NCI-H345 treated with DMSO at 0.1 percent for 48 hours (cell line): ENCODE measurements around the gene KLHL9.

Experiments used
- DNase-seq: peaks from one replicate; lab custom pipeline; 2025; ENCODE audit not compliant: unreplicated experiment; lab: John Stamatoyannopoulos, UW

The KLHL9 gene

DNA sequence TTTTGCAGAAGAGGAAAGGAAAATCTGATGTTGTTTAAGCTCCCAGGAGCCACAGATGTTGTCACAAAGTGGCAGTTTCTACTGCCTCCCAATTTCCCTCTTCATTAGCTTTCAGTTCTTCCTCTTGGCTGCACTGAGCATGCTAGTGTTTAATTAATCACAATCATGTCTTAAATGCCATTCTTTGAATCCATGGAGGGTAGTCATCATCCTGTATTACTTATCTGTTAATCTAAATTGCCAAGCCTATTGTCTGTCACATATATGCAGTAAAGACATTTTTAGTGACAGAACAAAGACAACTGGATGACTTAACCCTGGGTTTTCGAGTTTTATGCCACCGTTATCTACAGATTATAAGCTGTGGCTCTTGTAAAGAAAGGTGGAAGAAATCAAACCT lies 14.7 kb downstream of the KLHL9 start:
- DNase-seq: no peak

DNA sequence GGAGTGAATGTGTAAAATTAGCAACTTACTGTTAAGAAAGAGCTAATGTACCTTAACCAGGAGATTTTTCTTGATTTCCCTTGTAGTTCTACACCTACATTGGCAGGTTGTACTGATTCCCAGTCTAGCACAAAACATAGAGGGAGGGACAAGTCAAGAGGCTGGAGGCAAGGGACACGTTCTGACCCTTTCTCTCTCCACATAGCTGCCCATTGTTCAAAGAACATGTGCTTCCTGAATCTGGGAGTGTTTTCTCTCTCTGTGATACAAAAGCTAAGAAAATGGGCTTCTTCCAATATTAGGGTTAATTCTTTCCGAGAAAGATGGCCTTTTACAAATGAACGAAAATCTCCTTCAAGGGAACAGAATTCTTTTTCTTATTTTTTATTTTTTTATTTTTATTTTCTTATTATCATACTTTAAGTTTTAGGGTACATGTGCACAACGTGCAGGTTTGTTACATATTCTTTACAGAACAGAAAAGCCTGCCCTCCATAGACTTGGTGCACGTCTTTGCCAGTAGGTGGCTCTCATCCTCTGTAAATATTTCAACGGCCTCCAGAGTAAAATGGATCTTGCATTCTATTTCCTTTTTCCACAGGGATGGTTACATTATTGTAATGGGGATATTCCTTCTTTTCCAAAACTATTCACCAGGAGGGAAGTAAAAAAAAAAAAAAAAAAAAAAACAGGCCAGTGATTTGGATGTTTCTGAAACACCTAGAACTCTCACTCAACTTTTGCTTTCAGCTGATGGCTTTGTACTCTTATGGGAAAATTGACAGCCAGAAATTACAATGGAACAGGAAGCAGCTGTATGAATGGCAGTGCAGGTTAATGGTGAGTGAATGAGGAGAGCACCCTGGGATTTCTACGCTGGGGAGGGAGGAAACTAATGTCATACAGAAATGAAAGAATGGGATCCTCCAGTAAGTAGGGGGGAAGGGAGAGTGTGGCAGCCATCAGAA lies 17.0 kb downstream of the KLHL9 start:
- peak; percentile 42 for DNase-seq

DNA sequence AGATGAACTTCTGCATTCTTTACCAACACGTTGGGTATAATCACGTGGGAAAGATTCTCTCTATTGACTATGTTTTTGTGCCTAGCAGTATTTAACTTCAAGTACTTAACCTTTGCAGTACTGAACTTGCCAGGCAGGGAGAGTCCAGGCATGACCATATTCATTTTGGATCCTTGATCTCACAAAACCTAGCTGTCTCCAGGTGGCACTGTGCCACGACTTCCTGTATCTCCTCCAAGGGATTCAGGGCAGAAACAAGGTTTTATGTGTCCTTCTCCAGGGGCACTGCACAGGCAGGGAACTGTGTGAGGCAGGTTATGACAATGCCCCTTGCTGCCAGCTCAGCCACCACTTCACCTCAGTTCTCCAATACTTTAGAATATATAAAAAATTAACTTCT lies 18.3 kb downstream of the KLHL9 start:
- DNase-seq: no peak

DNA sequence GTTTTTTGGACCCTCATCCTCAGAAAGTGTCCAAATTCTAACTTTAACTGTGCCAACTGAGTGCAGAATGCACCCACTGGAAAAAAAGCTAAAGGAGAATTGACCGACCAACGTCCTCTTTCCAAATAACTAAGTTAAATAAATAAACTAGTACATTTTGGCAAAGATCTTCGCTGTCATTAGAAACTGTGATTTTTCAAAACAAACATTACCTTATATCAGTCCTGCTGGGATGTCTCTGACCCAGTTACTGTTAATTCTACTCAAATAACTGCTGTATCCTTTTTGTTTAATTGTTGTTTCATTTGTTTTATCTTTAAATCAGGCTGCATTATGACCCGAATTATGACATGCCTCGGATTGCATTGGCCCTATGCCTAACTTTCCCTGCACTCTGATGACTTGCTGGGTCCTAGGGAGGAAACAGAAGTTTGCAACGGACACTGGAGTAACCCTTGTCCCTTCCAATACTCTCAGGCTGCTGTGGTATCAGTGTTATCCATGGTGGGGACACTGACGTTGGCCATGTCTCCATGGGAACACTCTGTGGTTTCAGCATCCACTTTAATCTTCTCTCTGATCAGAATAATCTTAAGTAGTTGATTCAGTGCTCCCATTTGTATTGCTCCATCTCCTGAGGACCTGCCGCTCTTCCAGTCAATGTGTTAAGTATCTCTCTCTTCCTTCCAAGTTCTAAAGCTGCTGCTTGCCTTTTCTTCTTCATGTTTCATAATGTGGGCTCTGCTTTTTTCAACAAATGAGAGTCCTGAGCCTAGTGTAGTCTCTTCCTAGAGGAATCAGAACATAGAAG lies 19.0 kb downstream of the KLHL9 start:
- no peak for DNase-seq

DNA sequence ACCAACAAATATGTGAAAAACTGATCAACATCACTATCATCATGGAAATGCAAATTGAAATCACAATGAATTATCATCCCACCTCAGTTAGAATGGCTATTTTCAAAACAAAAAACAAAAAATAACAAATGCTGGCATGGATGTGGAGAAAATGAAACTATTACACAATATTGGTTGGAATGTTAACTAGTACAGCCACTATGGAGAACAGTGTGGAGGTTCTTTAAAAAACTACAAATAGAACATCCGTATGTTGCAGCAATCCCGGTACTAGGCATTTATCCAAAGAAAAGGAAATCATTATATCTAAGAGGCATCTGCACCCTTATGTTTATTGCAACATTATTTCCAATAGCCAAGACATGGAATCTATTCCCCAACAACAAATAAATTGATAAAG lies 21.1 kb downstream of the KLHL9 start:
- no peak for DNase-seq

DNA sequence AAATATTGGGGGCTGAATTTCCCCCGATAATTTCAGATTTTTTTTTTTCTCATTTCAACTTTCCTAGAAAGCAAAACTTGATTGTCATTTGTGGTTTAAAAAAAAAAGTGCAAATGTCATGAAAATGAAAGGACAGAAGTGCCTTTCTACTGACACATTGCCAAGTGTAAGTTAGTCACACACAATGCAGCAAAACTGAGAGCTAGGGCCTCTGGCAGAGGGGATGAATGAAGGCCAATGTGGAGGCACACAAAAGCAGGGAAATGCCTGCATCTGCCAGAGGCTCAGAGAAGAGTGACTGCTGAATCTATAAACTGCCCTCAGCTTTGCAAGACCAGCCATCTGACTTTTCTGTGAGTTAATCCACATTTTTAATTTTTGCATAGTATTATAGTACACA lies 23.3 kb downstream of the KLHL9 start:
- no peak for DNase-seq

DNA sequence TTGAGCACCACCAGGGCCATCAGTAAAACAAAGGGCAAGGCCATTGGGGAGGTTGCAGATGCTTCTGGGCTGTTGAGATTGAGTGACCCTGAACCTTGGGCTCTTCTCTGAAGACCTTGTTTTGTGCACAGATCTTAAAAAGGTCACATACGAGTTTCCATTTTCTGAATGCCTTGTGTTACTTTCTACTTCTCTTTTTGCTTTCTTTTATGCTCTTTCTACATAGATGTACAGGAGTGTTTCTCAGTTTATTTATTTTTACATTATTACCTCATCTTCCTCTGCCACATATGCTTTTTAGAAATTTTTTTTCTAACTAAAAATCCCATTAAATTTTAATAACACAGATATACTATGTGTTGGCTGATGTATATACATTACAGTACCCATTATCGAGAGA lies 30.0 kb downstream of the KLHL9 start, which contains the start of gene IFNA5:
TSS of gene IFNA5 (minus strand) at position 101 of the 400 bp plus-strand sequence. CDS start at position 44, 57 bp downstream.
- no peak for DNase-seq

DNA sequence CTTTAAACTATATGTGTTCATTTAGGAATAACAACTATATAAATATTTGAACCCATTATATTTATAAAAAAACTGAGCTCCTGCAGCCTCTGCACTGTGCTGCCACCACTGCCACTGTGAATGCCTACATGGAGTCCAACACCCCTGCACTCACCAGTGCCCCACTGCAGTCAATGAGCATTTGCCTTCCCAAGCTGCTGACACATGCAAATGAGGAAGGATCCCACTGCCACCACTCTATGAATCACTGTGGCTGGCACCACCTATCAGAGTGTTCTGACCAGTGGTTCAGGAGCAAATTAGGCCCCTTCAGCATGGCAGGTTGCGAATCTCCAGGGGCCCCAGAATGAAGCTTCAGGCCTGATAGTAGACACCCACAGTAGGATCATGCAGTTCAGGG lies 39.2 kb downstream of the KLHL9 start:
- no peak for DNase-seq

DNA sequence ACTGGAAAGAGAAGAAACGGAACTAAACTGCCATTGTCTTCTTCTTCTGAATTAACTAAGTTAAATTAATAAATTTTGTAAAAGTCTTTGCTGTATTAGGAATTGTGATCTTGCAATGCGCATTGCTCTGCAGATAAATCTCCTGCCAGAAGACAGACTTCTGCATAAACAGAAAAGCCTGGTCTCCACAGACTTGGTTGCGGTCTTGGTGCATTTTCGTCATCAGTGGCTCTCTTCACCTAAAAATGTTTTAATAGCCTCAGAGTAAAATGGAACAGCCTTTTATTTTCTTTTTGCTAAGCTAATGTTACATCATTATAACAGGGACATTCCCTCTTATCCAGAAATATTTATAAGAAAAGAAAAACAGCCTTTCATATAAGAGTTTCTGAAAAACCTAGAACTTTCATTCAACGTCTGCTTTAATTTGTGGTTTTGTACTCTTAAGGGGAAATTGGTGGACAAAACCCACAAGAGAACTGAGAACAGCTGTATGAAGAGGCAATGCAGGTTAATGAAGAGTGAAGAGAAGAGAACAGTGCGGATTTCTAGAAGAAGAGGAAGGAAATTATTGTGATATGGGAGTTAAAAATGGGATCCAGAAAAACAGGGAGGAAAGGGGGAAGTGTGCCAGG lies 40.2 kb downstream of the KLHL9 start:
- no peak for DNase-seq

DNA sequence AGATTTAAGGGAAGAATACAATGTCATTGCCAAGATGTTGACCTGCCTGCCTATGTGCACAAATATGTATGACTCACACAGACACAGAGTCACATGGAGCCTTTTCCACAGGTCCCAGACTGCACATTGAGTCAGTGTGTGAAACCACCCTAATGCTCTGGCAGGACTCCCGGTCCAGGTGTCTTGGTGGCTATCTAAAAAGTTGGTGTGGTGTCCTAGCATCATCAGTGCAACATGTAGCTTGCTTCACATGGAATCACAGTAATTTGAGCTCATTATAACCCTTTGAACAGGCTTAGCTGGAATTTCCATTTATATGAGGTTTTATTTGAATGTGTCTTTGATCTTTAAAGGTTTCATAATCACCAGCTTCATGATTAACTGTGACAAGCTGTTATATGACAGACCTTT lies 40.8 kb downstream of the KLHL9 start:
- no peak for DNase-seq

DNA sequence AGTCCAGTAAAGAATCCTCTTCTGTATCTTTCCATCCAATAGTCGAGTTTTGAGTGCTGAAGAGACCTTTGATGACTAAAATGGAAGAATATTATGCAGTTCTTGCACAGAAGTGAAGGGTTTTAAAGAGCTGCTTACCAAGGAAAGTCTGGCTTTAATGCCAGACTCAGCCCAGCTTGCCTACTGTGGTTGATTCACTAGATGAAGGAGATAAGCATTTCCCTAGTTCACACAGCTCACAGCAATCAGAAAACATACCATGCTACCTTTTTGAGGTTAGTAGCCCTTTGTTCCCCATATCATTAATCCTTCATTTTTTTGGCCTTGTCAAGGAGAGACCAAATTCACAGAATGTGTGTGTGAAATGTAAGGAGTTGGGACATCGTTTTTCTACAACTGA lies 45.4 kb downstream of the KLHL9 start:
- DNase-seq: no peak

DNA sequence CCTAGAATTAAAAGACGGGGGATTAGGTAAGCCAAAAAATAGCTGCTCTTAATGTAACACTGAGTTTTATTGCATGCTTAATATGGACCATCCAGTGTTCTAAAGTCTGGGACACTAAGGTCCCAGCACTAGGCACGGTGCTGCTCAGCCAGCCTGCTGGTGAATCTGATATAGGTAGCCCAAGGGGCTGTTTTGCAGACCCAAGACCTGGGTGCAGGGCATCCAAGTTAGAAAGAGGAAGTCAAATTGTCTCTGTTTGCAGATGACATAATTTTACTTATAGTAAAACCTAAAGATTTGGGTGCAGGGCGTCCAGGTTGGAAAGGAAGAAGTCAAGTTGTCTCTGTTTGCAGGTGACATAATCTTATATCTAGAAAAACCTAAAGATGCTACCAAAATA lies 47.9 kb downstream of the KLHL9 start:
- DNase-seq: no peak

DNA sequence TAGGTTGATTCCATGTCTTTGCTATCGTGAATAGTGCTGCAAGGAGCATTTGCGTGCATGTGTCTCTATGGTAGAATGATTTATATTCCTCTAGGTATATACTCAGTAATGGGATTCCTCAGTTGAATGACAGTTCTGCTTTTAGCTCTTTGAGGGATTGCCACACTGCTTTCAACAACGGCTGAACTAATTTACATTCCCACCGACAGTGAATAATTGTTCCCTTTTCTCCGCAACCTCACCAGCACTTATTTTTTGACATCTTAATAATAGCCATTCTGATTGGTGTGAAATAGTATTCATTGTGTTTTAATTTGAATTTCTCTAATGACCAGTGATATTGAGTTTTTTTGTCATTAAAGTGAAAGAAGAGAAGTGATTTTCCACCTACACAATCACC lies 48.5 kb downstream of the KLHL9 start:
- no peak for DNase-seq

DNA sequence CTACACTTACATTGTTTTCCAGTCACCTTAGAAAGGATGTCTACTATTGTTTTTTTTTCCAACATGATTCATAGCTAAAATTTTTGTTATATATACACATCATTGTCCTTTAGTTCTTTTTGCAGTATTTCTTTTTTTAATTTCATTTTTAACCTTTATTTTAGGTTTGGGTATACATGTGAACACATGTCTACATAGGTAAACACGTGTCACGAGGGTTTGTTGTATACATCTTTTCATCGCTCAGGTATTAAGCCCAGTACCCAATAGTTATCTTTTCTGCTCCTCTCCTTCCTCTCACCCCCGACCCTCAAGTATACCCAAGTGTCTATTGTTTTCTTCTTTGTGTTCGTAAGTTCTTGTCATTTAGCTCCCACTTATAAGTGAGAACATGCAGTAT lies 49.1 kb downstream of the KLHL9 start:
- DNase-seq: no peak

DNA sequence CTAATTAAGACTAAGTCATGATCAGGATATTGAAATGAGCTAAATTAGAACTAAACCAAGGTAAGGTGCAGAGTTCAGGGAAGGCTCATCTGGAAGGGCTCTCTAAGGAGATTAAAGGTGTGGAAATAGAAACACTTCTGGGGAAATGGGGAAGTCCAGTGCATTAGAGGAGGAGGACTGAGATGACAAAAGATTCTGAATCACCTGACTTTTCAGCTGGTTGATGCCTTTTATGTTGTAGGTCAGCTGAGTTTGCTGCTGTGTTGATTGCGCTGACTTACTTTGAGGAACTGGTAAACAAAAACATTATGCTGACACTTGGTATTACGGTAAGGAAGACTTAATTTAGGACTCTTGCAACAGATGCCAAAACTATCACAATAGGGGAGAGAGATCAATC lies 53.9 kb downstream of the KLHL9 start:
- no peak for DNase-seq
